Activated CD8-positive, alpha-beta memory T cell treated with anti-CD3 and anti-CD28 coated beads for 48 hours (primary cell): ENCODE measurements around the gene RHEB.
"Not testable (repeated sequence)": the region's sequence is repeated elsewhere in the genome, so short reads cannot be mapped to it uniquely, and the experiment has no call there.

Source experiments
- DNase-seq, 3 experiments: peaks; one replicate each; pipeline ENCODE4 v3.0.0-alpha.2; 2020; ENCODE audit warnings: low read depth in 2 of 3, low spot score in 2 of 3

RHEB gene

GRCh38 chr7:151519765-151520418, at the start of gene RHEB:
Gene RHEB (minus strand): TSS chr7:151519895. CDS start chr7:151519511, 384 bp downstream.
- peak; percentile 84 to 97 (median 96) for DNase-seq

- no peak for DNase-seq
These were observed 47.2 kb upstream of the RHEB start for GRCh38 chr7:151566897-151567320.

- DNase-seq = no peak
These were observed 45.8 kb upstream of the RHEB start for GRCh38 chr7:151565541-151565940.

- DNase-seq = no peak
These were observed 40.5 kb upstream of the RHEB start for GRCh38 chr7:151560243-151560642.

- no peak for DNase-seq
These were observed 40.0 kb upstream of the RHEB start for GRCh38 chr7:151559557-151560183.

- DNase-seq = no peak
These were observed 38.9 kb upstream of the RHEB start for GRCh38 chr7:151558575-151558974.

GRCh38 chr7:151556592-151556991, 36.9 kb upstream of the RHEB start:
- no peak for DNase-seq

GRCh38 chr7:151553356-151553755, 33.7 kb upstream of the RHEB start:
- DNase-seq = no peak

- no peak for DNase-seq
These were observed 32.8 kb upstream of the RHEB start for GRCh38 chr7:151552352-151553028.

GRCh38 chr7:151551820-151552219, 32.1 kb upstream of the RHEB start:
- no peak for DNase-seq

- no peak for DNase-seq
These were observed 31.1 kb upstream of the RHEB start for GRCh38 chr7:151550656-151551286.

- DNase-seq = no peak
These were observed 29.9 kb upstream of the RHEB start for GRCh38 chr7:151549644-151550043.

- DNase-seq = no peak
These were observed 29.4 kb upstream of the RHEB start for GRCh38 chr7:151549083-151549482.

GRCh38 chr7:151544183-151544582, 24.5 kb upstream of the RHEB start:
- DNase-seq = no peak

- no peak for DNase-seq
These were observed 23.0 kb upstream of the RHEB start for GRCh38 chr7:151542606-151543130.

GRCh38 chr7:151541709-151542499, 22.2 kb upstream of the RHEB start:
- DNase-seq = no peak

GRCh38 chr7:151540146-151540545, 20.5 kb upstream of the RHEB start:
- no peak for DNase-seq

GRCh38 chr7:151539088-151539671, 19.5 kb upstream of the RHEB start:
- DNase-seq = no peak

- DNase-seq = no peak
These were observed 18.3 kb upstream of the RHEB start for GRCh38 chr7:151537818-151538561.

- not testable (repeated sequence) for DNase-seq
These were observed 16.5 kb upstream of the RHEB start for GRCh38 chr7:151536178-151536577.
